HG02938 (cell line): ENCODE results near the gene SLAMF6.
"Not testable (repeated sequence)": the region's sequence is repeated elsewhere in the genome, so short reads cannot be mapped to it uniquely, and the experiment has no call there.

Experiments used
- ATAC-seq: cut with Tn5 transposase; IDR thresholded peaks from one replicate; pipeline ENCODE4 v1.9.1; 2021; ENCODE audit warnings: mild to moderate bottlenecking, moderate library complexity; ENCODE audit not compliant: unreplicated experiment

The SLAMF6 gene

GRCh38 chr1:160522622-160523345 lies at the start of gene SLAMF6:
Gene SLAMF6, minus strand, starts transcription at chr1:160523255. Its CDS starts 63 bp downstream, at chr1:160523192.
- no peak for ATAC-seq

- no peak for ATAC-seq
These were observed 47.8 kb upstream of the SLAMF6 start for GRCh38 chr1:160570840-160571239.

- no peak for ATAC-seq
These were observed 46.8 kb upstream of the SLAMF6 start for GRCh38 chr1:160569806-160570205.

- ATAC-seq: no peak
These were observed 45.0 kb upstream of the SLAMF6 start for GRCh38 chr1:160567858-160568682.

- no peak for ATAC-seq
These were observed 44.3 kb upstream of the SLAMF6 start for GRCh38 chr1:160567341-160567740.

GRCh38 chr1:160565564-160565963 lies 42.5 kb upstream of the SLAMF6 start:
- ATAC-seq: no peak

GRCh38 chr1:160563230-160563629 lies 40.2 kb upstream of the SLAMF6 start:
- ATAC-seq: not testable (repeated sequence)

GRCh38 chr1:160562745-160563144 lies 39.7 kb upstream of the SLAMF6 start:
- not testable (repeated sequence) for ATAC-seq

GRCh38 chr1:160560806-160561205 lies 37.8 kb upstream of the SLAMF6 start:
- ATAC-seq: no peak

- no peak for ATAC-seq
These were observed 37.1 kb upstream of the SLAMF6 start for GRCh38 chr1:160560045-160560705.

GRCh38 chr1:160559437-160559836 lies 36.4 kb upstream of the SLAMF6 start:
- ATAC-seq: not testable (repeated sequence)

- ATAC-seq: no peak
These were observed 35.8 kb upstream of the SLAMF6 start for GRCh38 chr1:160558660-160559380.

- ATAC-seq: no peak
These were observed 30.7 kb upstream of the SLAMF6 start for GRCh38 chr1:160553778-160554177.

GRCh38 chr1:160552425-160552824 lies 29.4 kb upstream of the SLAMF6 start:
- no peak for ATAC-seq

GRCh38 chr1:160550572-160551034 lies 27.5 kb upstream of the SLAMF6 start:
- no peak for ATAC-seq

- ATAC-seq: no peak
These were observed 26.6 kb upstream of the SLAMF6 start for GRCh38 chr1:160549665-160550006.

GRCh38 chr1:160548960-160549664 lies 26.1 kb upstream of the SLAMF6 start:
- peak; percentile 55 for ATAC-seq

GRCh38 chr1:160548183-160548582 lies 25.1 kb upstream of the SLAMF6 start:
- no peak for ATAC-seq

- no peak for ATAC-seq
These were observed 24.4 kb upstream of the SLAMF6 start for GRCh38 chr1:160547422-160547821.

- ATAC-seq: no peak
These were observed 23.9 kb upstream of the SLAMF6 start for GRCh38 chr1:160546942-160547341.
